Esophagus muscularis mucosa (tissue), 3 donors: Measurements from ENCODE around the gene FYB1.

Source experiments
- EP300 ChIP-seq: sonication (generic); formaldehyde crosslinking; IDR thresholded peaks from one replicate; pipeline ENCODE4 v1.6.1; 2017; ENCODE audit warnings: antibody characterized with exemption
- TF ChIP-seq, protein P1 (sequence below), 3 experiments: fragments of 200-600 bp in 2 of 3; fragments of 450-650 bp in 1 of 3; sonication (generic) in 2 of 3; IDR thresholded peaks; one replicate each; pipeline ENCODE4 v1.5.1; 2017 to 2019; ENCODE audit warnings: antibody characterized with exemption in 3 of 3, mild to moderate bottlenecking in 2 of 3, moderate library complexity in 1 of 3

DNA sequence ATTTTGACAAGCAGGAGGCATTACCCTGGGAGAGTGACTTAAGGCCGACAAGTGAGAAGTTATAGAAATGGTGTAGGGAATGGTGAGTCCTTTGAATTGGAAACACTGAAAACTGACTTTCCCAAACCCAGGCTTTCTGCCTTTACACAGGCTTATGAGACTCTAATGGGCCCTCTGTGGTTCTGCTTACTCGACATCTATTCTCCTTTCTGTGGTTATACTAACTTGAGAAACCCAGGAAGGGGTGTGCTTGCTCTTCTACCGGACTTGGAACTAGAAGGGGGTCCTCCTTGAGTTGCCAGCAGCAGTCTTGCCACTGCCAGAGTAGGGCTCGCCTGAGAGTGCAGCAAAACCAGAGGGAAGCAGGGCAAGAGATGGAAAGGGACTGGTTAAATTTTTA lies 63.3 kb downstream of the FYB1 start:
- TF ChIP-seq, protein P1, sequence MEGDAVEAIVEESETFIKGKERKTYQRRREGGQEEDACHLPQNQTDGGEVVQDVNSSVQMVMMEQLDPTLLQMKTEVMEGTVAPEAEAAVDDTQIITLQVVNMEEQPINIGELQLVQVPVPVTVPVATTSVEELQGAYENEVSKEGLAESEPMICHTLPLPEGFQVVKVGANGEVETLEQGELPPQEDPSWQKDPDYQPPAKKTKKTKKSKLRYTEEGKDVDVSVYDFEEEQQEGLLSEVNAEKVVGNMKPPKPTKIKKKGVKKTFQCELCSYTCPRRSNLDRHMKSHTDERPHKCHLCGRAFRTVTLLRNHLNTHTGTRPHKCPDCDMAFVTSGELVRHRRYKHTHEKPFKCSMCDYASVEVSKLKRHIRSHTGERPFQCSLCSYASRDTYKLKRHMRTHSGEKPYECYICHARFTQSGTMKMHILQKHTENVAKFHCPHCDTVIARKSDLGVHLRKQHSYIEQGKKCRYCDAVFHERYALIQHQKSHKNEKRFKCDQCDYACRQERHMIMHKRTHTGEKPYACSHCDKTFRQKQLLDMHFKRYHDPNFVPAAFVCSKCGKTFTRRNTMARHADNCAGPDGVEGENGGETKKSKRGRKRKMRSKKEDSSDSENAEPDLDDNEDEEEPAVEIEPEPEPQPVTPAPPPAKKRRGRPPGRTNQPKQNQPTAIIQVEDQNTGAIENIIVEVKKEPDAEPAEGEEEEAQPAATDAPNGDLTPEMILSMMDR (IDR thresholded peaks at IDR 0.05): no peak
- TF ChIP-seq EP300: no peak
